ENCODE data around the gene KRTAP2-1. TPM values are rescaled to one million over a fixed set of nuclear protein-coding genes. Genes with fewer than 3 reads are reported as not detected.
"Not testable (repeated sequence)": the region's sequence is repeated elsewhere in the genome, so short reads cannot be mapped to it uniquely, and the experiment has no call there.

KRTAP2-1 gene
- total RNA-seq, 1 donor from 2014 or later = not detected

GRCh38 chr17:41012326-41013120 is 34.6 kb downstream of the KRTAP2-1 start:
- no peak for DNase-seq (ENCODE audit: low read depth in 2 of 2)

- no peak for DNase-seq (ENCODE audit: low read depth in 2 of 2)
These were observed 36.7 kb downstream of the KRTAP2-1 start for GRCh38 chr17:41010441-41010840.

GRCh38 chr17:41009936-41010335 is 37.2 kb downstream of the KRTAP2-1 start:
- no peak for DNase-seq (ENCODE audit: low read depth in 2 of 2)

GRCh38 chr17:41009301-41009760 is 37.8 kb downstream of the KRTAP2-1 start:
- no peak for DNase-seq (ENCODE audit: low read depth in 2 of 2)

GRCh38 chr17:41008811-41009210 is 38.3 kb downstream of the KRTAP2-1 start, which contains the start of gene KRTAP3-1:
TSS of gene KRTAP3-1 (minus strand) at chr17:41009128. CDS start at chr17:41009074, 54 bp downstream.
- DNase-seq (ENCODE audit: low read depth in 2 of 2) = no peak

GRCh38 chr17:41004397-41004796 is 42.7 kb downstream of the KRTAP2-1 start:
- DNase-seq (ENCODE audit: low read depth in 2 of 2) = no peak

GRCh38 chr17:41003926-41004325 is 43.2 kb downstream of the KRTAP2-1 start:
- no peak for DNase-seq (ENCODE audit: low read depth in 2 of 2)

- DNase-seq (ENCODE audit: low read depth in 2 of 2) = no peak
These were observed 44.3 kb downstream of the KRTAP2-1 start for GRCh38 chr17:41002814-41003213.

GRCh38 chr17:41001795-41002194 is 45.3 kb downstream of the KRTAP2-1 start:
- DNase-seq (ENCODE audit: low read depth in 2 of 2) = no peak

- DNase-seq (ENCODE audit: low read depth in 2 of 2) = not testable (repeated sequence)
These were observed 47.6 kb downstream of the KRTAP2-1 start, which contains the start of gene KRTAP3-2 for GRCh38 chr17:40999563-40999962. TSS of gene KRTAP3-2 (minus strand) at chr17:40999906. CDS start at chr17:40999853, 53 bp downstream.

GRCh38 chr17:40997361-40997760 is 49.8 kb downstream of the KRTAP2-1 start:
- no peak for DNase-seq (ENCODE audit: low read depth in 2 of 2)

GRCh38 chr17:40996829-40997228 is 50.3 kb downstream of the KRTAP2-1 start:
- no peak for DNase-seq (ENCODE audit: low read depth in 2 of 2)

Other genes starting within 250 kb of the KRTAP2-1 start
- not detected in 2 replicates for gene KRT28, start 247.4 kb downstream of the KRTAP2-1 start, total RNA-seq
- gene KRT10, start 224.7 kb downstream of the KRTAP2-1 start, total RNA-seq = 1.9 and 2.3 TPM in 2 replicates
- not detected in 2 replicates for gene KRT12, start 180.1 kb downstream of the KRTAP2-1 start, total RNA-seq
- gene KRT20, start 162.1 kb downstream of the KRTAP2-1 start, total RNA-seq = not detected in 2 replicates
- gene KRT23, start 109.7 kb downstream of the KRTAP2-1 start, total RNA-seq = 2.1 TPM in 1 of 2 replicates, not detected in the other
- not detected in 2 replicates for gene KRT39, start 80.4 kb downstream of the KRTAP2-1 start, total RNA-seq
- not detected in 2 replicates for gene KRT40, start 63.0 kb downstream of the KRTAP2-1 start, total RNA-seq
- not detected in 2 replicates for gene KRTAP3-3, start 53.2 kb downstream of the KRTAP2-1 start, total RNA-seq
- not detected in 2 replicates for gene KRTAP3-2, start 47.4 kb downstream of the KRTAP2-1 start, total RNA-seq
- not detected in 2 replicates for gene KRTAP3-1, start 38.2 kb downstream of the KRTAP2-1 start, total RNA-seq
- gene KRTAP1-5, start 20.1 kb downstream of the KRTAP2-1 start, total RNA-seq = not detected in 2 replicates
- gene KRTAP1-4, start 17.1 kb downstream of the KRTAP2-1 start, total RNA-seq = not detected in 2 replicates
- gene KRTAP1-3, start 12.4 kb downstream of the KRTAP2-1 start, total RNA-seq = not detected in 2 replicates
- gene KRTAP1-1, start 5.9 kb downstream of the KRTAP2-1 start, total RNA-seq = not detected in 2 replicates
- gene KRTAP2-2, start 7.9 kb upstream of the KRTAP2-1 start, total RNA-seq = not detected in 2 replicates
- gene KRTAP2-3, start 12.8 kb upstream of the KRTAP2-1 start, total RNA-seq = not detected in 2 replicates
- gene KRTAP2-4, start 18.6 kb upstream of the KRTAP2-1 start, total RNA-seq = not detected in 2 replicates
- gene KRTAP4-7, start 36.8 kb upstream of the KRTAP2-1 start, total RNA-seq = not detected in 2 replicates
- gene KRTAP4-8, start 50.8 kb upstream of the KRTAP2-1 start, total RNA-seq = not detected in 2 replicates
- gene KRTAP4-16, start 54.9 kb upstream of the KRTAP2-1 start, total RNA-seq = not detected in 2 replicates
- not detected in 2 replicates for gene KRTAP4-9, start 58.1 kb upstream of the KRTAP2-1 start, total RNA-seq
- gene KRTAP4-11, start 71.1 kb upstream of the KRTAP2-1 start, total RNA-seq = not detected in 2 replicates
- gene KRTAP4-12, start 76.9 kb upstream of the KRTAP2-1 start, total RNA-seq = not detected in 2 replicates
- gene KRTAP4-6, start 93.2 kb upstream of the KRTAP2-1 start, total RNA-seq = not detected in 2 replicates
- gene KRTAP4-5, start 102.5 kb upstream of the KRTAP2-1 start, total RNA-seq = not detected in 2 replicates
- not detected in 2 replicates for gene KRTAP4-4, start 113.4 kb upstream of the KRTAP2-1 start, total RNA-seq
- not detected in 2 replicates for gene KRTAP4-3, start 120.9 kb upstream of the KRTAP2-1 start, total RNA-seq
- gene KRTAP4-2, start 130.9 kb upstream of the KRTAP2-1 start, total RNA-seq = not detected in 2 replicates
- not detected in 2 replicates for gene KRTAP4-1, start 137.6 kb upstream of the KRTAP2-1 start, total RNA-seq
- not detected in 2 replicates for gene KRTAP9-1, start 142.6 kb upstream of the KRTAP2-1 start, total RNA-seq
- gene KRTAP9-2, start 179.3 kb upstream of the KRTAP2-1 start, total RNA-seq = not detected in 2 replicates
- gene KRTAP9-3, start 185.1 kb upstream of the KRTAP2-1 start, total RNA-seq = not detected in 2 replicates
- gene KRTAP9-8, start 190.7 kb upstream of the KRTAP2-1 start, total RNA-seq = not detected in 2 replicates
- not detected in 2 replicates for gene KRTAP9-4, start 202.4 kb upstream of the KRTAP2-1 start, total RNA-seq
- gene KRTAP9-9, start 208.1 kb upstream of the KRTAP2-1 start, total RNA-seq = not detected in 2 replicates
- not detected in 2 replicates for gene KRTAP9-6, start 218.1 kb upstream of the KRTAP2-1 start, total RNA-seq
- gene KRTAP9-7, start 228.4 kb upstream of the KRTAP2-1 start, total RNA-seq = not detected in 2 replicates

Data from dermis microvascular lymphatic vessel endothelial cell (primary cell).